ENCODE data around the gene SLC8A1.

Gene SLC8A1

GRCh38 chr2:40155728-40156127 lies 296.2 kb downstream of the SLC8A1 start:
- no peak for DNase-seq (ENCODE audit: low read depth in 2 of 2)

- no peak for DNase-seq (ENCODE audit: low read depth in 2 of 2)
Observed at GRCh38 chr2:40150266-40150665, 301.6 kb downstream of the SLC8A1 start.

GRCh38 chr2:40148334-40148733 lies 303.6 kb downstream of the SLC8A1 start:
- DNase-seq (ENCODE audit: low read depth in 2 of 2) = no peak

GRCh38 chr2:40147360-40147759 lies 304.5 kb downstream of the SLC8A1 start:
- DNase-seq (ENCODE audit: low read depth in 2 of 2) = no peak

GRCh38 chr2:40144022-40144421 lies 307.9 kb downstream of the SLC8A1 start:
- no peak for DNase-seq (ENCODE audit: low read depth in 2 of 2)

GRCh38 chr2:40138314-40138713 lies 313.6 kb downstream of the SLC8A1 start:
- DNase-seq (ENCODE audit: low read depth in 2 of 2) = no peak

- no peak for DNase-seq (ENCODE audit: low read depth in 2 of 2)
Observed at GRCh38 chr2:40131081-40131704, 320.7 kb downstream of the SLC8A1 start.

GRCh38 chr2:40130251-40130994 lies 321.5 kb downstream of the SLC8A1 start:
- no peak for DNase-seq (ENCODE audit: low read depth in 2 of 2)

GRCh38 chr2:40129725-40130124 lies 322.2 kb downstream of the SLC8A1 start:
- no peak for DNase-seq (ENCODE audit: low read depth in 2 of 2)

GRCh38 chr2:40128796-40129195 lies 323.1 kb downstream of the SLC8A1 start:
- DNase-seq (ENCODE audit: low read depth in 2 of 2) = no peak

- no peak for DNase-seq (ENCODE audit: low read depth in 2 of 2)
Observed at GRCh38 chr2:40127890-40128557, 323.9 kb downstream of the SLC8A1 start.

GRCh38 chr2:40127146-40127545 lies 324.7 kb downstream of the SLC8A1 start:
- DNase-seq (ENCODE audit: low read depth in 2 of 2) = no peak

GRCh38 chr2:40126006-40126405 lies 325.9 kb downstream of the SLC8A1 start:
- no peak for DNase-seq (ENCODE audit: low read depth in 2 of 2)

GRCh38 chr2:40123746-40124145 lies 328.1 kb downstream of the SLC8A1 start:
- no peak for DNase-seq (ENCODE audit: low read depth in 2 of 2)

- no peak for DNase-seq (ENCODE audit: low read depth in 2 of 2)
Observed at GRCh38 chr2:40123326-40123725, 328.6 kb downstream of the SLC8A1 start.

- DNase-seq (ENCODE audit: low read depth in 2 of 2) = no peak
Observed at GRCh38 chr2:40120957-40121356, 330.9 kb downstream of the SLC8A1 start.

- no peak for DNase-seq (ENCODE audit: low read depth in 2 of 2)
Observed at GRCh38 chr2:40120026-40120425, 331.9 kb downstream of the SLC8A1 start.

GRCh38 chr2:40118622-40119021 lies 333.3 kb downstream of the SLC8A1 start:
- no peak for DNase-seq (ENCODE audit: low read depth in 2 of 2)

- DNase-seq (ENCODE audit: low read depth in 2 of 2) = no peak
Observed at GRCh38 chr2:40115894-40116293, 336.0 kb downstream of the SLC8A1 start.

- no peak for DNase-seq (ENCODE audit: low read depth in 2 of 2)
Observed at GRCh38 chr2:40115348-40115747, 336.5 kb downstream of the SLC8A1 start.

- no peak for DNase-seq (ENCODE audit: low read depth in 2 of 2)
Observed at GRCh38 chr2:40113997-40114396, 337.9 kb downstream of the SLC8A1 start.

GRCh38 chr2:40113272-40113968 lies 338.5 kb downstream of the SLC8A1 start:
- no peak for DNase-seq (ENCODE audit: low read depth in 2 of 2)
